Trophoblast cell (in vitro differentiated cells and primary cell): Measurements from ENCODE around the gene BMP2K.

Experiments
- DNase-seq, 2 donors: peaks; one replicate each; pipeline ENCODE4 v3.0.0-alpha.2; 2016
- H2AFZ ChIP-seq: 2 replicates; pipeline ENCODE4 v1.6.1; 2013; ENCODE audit warnings: low read length, moderate library complexity, mild to moderate bottlenecking; ENCODE audit not compliant: insufficient read depth, poor library complexity
- H2AK5ac ChIP-seq: 2 replicates; pipeline ENCODE4 v1.6.1; 2013; ENCODE audit warnings: mild to moderate bottlenecking, low read length
- H2BK120ac ChIP-seq: 2 replicates; pipeline ENCODE4 v1.6.1; 2013; ENCODE audit warnings: low read length, mild to moderate bottlenecking, moderate library complexity; ENCODE audit not compliant: insufficient read depth, poor library complexity
- H2BK12ac ChIP-seq: 2 replicates; pipeline ENCODE4 v1.6.1; 2013; ENCODE audit warnings: mild to moderate bottlenecking, low read length, moderate library complexity
- H2BK5ac ChIP-seq: 2 replicates; pipeline ENCODE4 v1.6.1; 2013; ENCODE audit warnings: low read length, low read depth, moderate library complexity, mild to moderate bottlenecking; ENCODE audit not compliant: poor library complexity
- H3K14ac ChIP-seq: 2 replicates; pipeline ENCODE4 v1.6.1; 2013; ENCODE audit warnings: mild to moderate bottlenecking, low read length
- H3K18ac ChIP-seq: 2 replicates; pipeline ENCODE4 v1.6.1; 2013; ENCODE audit warnings: mild to moderate bottlenecking, low read length
- H3K23ac ChIP-seq: 2 replicates; pipeline ENCODE4 v1.6.1; 2013; ENCODE audit warnings: low read length
- H3K27ac ChIP-seq: 2 replicates; pipeline ENCODE4 v1.5.1; 2013; ENCODE audit warnings: low read depth, mild to moderate bottlenecking, inconsistent platforms, low read length, moderate library complexity
- H3K27me3 ChIP-seq: 2 replicates; pipeline ENCODE4 v1.6.1; 2013; ENCODE audit warnings: inconsistent platforms, mild to moderate bottlenecking, low read length, moderate library complexity; ENCODE audit not compliant: insufficient read depth
- H3K36me3 ChIP-seq, 2 experiments: 1 replicate in 1 of 2; 2 replicates in 1 of 2; pipeline ENCODE4 v1.6.1; 2013; ENCODE audit warnings: low read length in 2 of 2, mild to moderate bottlenecking in 2 of 2, moderate library complexity in 1 of 2; ENCODE audit not compliant: insufficient read depth in 2 of 2, control insufficient read depth in 1 of 2
- H3K4ac ChIP-seq: 2 replicates; pipeline ENCODE4 v1.6.1; 2013; ENCODE audit warnings: low read depth, mild to moderate bottlenecking, low read length, moderate library complexity
- H3K4me1 ChIP-seq, 2 experiments: 1 replicate in 1 of 2; 2 replicates in 1 of 2; pipeline ENCODE4 v1.6.1; 2013; ENCODE audit warnings: low read length in 2 of 2, mild to moderate bottlenecking in 2 of 2, moderate library complexity in 1 of 2; ENCODE audit not compliant: insufficient read depth in 2 of 2, control insufficient read depth in 1 of 2
- H3K4me2 ChIP-seq: 2 replicates; pipeline ENCODE4 v1.6.1; 2013; ENCODE audit warnings: inconsistent platforms, mild to moderate bottlenecking, low read length, moderate library complexity
- H3K4me3 ChIP-seq: 2 replicates; pipeline ENCODE4 v1.5.1; 2013; ENCODE audit warnings: mild to moderate bottlenecking, low read depth, low read length, inconsistent platforms
- H3K79me1 ChIP-seq: one replicate; pipeline ENCODE4 v1.6.1; 2013; ENCODE audit warnings: low read length
- H3K79me2 ChIP-seq: 2 replicates; pipeline ENCODE4 v1.6.1; 2013; ENCODE audit warnings: low read length, mild to moderate bottlenecking; ENCODE audit not compliant: control insufficient read depth, insufficient read depth, poor library complexity
- H3K9ac ChIP-seq: 2 replicates; pipeline ENCODE4 v1.6.1; 2013; ENCODE audit warnings: mild to moderate bottlenecking, low read length
- H3K9me3 ChIP-seq: 2 replicates; pipeline ENCODE4 v1.6.1; 2013; ENCODE audit warnings: low read depth, mild to moderate bottlenecking, control low read depth, inconsistent platforms, low read length; ENCODE audit not compliant: insufficient read depth
- H4K12ac ChIP-seq: 2 replicates; pipeline ENCODE4 v1.6.1; 2013; ENCODE audit warnings: low read depth, mild to moderate bottlenecking, low read length, moderate library complexity
- H4K8ac ChIP-seq: 2 replicates; pipeline ENCODE4 v1.6.1; 2013; ENCODE audit warnings: low read depth, mild to moderate bottlenecking, low read length, moderate library complexity
- H4K91ac ChIP-seq: one replicate; pipeline ENCODE4 v1.6.1; 2013; ENCODE audit warnings: low read depth, mild to moderate bottlenecking, low read length, moderate library complexity
- WGBS: extraction: QIAGEN DNeasy Blood & Tissue Kit; methylation state at CpG from one replicate; pipeline ENCODE4 v1.1.7; 2013; ENCODE audit warnings: missing lambda C conversion rate; ENCODE audit not compliant: insufficient read length, insufficient coverage; ENCODE audit errors: extremely low coverage; 5-methylcytosine and 5-hydroxymethylcytosine counted together

BMP2K gene

DNA sequence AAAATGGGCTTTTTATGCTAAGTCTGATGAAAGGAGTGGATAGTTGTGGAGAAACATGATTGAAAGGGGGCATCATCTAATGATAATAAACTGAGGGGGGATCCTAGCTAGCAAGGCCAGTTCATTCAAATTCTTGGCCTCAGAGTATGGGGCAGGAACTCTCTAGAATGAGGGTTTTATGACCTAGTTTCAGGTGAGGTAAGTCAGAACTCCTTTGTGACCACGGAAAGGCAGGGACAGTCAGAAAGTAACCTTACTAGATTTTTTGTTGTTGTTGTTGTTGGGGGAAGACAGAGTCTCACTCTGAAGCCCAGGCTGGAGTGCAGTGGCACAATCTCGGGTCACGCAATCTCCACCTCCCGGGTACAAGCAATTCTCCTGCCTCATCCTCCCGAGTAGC, 164.6 kb downstream of the BMP2K start:
- no peak overlapping the region for H3K23ac ChIP-seq
- no peak overlapping the region for H3K18ac ChIP-seq
- DNase-seq: no peak
- no peak overlapping the region for H4K8ac ChIP-seq
- WGBS: no CpG with 5 or more reads among the region's 5 CpGs
- H3K9ac ChIP-seq: no peak overlapping the region
- H3K4me1 ChIP-seq: peaks cover 4 to 9% of the 10 kb centered on the region in 2 experiments
- no peak overlapping the region for H2AK5ac ChIP-seq
- H3K27me3 ChIP-seq: no peaks in the 10 kb centered on the region
- no peak overlapping the region for H3K4me2 ChIP-seq
- no peak overlapping the region for H3K27ac ChIP-seq
- H3K14ac ChIP-seq: no peak overlapping the region
- H2BK5ac ChIP-seq: no peak overlapping the region
- H3K79me2 ChIP-seq: peaks cover 5% of the 10 kb centered on the region
- no peak overlapping the region for H2BK12ac ChIP-seq
- peaks cover 5% of the 10 kb centered on the region for H3K79me1 ChIP-seq
- H4K91ac ChIP-seq: no peak overlapping the region
- no peaks in the 10 kb centered on the region for H3K36me3 ChIP-seq
- H3K9me3 ChIP-seq: no peaks in the 10 kb centered on the region
- no peak overlapping the region for H3K4ac ChIP-seq
- H4K12ac ChIP-seq: no peak overlapping the region
- no peak overlapping the region for H3K4me3 ChIP-seq
- no peak overlapping the region for H2AFZ ChIP-seq
- no peak overlapping the region for H2BK120ac ChIP-seq

DNA sequence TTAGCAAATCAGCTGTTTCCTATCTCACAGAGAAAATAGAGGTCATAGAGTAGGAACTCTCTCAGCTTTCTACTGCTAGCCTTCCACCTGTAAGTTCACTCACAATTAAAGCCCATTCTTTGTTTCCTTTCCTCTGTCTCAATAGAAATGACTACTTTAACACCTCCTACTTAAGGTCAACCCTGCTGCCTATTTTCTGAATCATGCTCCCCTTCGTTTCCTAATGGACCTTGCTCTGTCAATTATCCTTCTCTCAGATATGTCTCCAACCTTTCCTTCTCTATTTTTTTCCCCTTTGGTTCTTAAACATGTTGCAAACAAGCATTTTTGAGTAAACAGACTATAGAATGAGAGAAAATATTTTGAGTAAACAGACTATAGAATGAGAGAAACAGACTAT, 168.2 kb downstream of the BMP2K start:
- no peak overlapping the region for H2AK5ac ChIP-seq
- no peak overlapping the region for H2BK12ac ChIP-seq
- H3K4ac ChIP-seq: no peak overlapping the region
- no peaks in the 10 kb centered on the region for H3K36me3 ChIP-seq
- H3K4me2 ChIP-seq: no peak overlapping the region
- H3K23ac ChIP-seq: no peak overlapping the region
- H3K9me3 ChIP-seq: no peaks in the 10 kb centered on the region
- H3K4me1 ChIP-seq: no peaks in the 10 kb centered on the region
- H4K91ac ChIP-seq: no peak overlapping the region
- H4K12ac ChIP-seq: no peak overlapping the region
- H3K27me3 ChIP-seq: no peaks in the 10 kb centered on the region
- no peak overlapping the region for H4K8ac ChIP-seq
- H3K4me3 ChIP-seq: no peak overlapping the region
- H2BK5ac ChIP-seq: no peak overlapping the region
- no CpG with 5 or more reads among the region's 1 CpG for WGBS
- no peak overlapping the region for H3K18ac ChIP-seq
- no peak overlapping the region for H3K9ac ChIP-seq
- no peak overlapping the region for H3K14ac ChIP-seq
- H2BK120ac ChIP-seq: no peak overlapping the region
- H3K27ac ChIP-seq: no peak overlapping the region
- no peak for DNase-seq
- H2AFZ ChIP-seq: no peak overlapping the region
- no peaks in the 10 kb centered on the region for H3K79me1 ChIP-seq
- H3K79me2 ChIP-seq: no peaks in the 10 kb centered on the region

DNA sequence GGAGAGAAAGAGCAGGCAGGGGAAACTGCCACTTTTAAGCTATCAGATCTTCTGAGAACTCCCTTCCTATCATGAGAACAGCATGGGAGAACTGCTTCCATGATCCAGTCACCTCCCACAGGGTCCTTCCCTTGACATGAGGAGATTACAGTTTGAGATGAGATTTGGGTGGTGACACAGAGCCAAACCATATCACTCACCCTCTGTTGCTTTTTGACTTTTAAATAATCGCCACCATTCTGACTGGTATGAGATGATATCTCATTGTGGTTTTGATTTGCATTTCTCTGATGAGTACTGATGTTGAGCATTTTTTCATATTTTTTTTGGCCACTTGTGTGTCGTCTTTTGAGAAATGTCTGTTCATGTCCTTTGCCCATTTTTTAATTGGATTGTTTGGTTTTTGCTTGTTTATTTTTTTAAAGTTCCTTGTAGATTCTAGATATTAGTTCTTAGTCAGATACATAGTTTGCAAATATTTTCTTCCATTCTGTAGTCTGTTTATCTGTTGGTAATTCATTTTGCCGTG, 169.6 kb downstream of the BMP2K start:
- no peak overlapping the region for H2BK12ac ChIP-seq
- H2AK5ac ChIP-seq: no peak overlapping the region
- DNase-seq: peak in 1 of 2 donors; percentile 12
- H3K18ac ChIP-seq: no peak overlapping the region
- H4K8ac ChIP-seq: no peak overlapping the region
- no peaks in the 10 kb centered on the region for H3K9me3 ChIP-seq
- H4K12ac ChIP-seq: no peak overlapping the region
- H3K79me2 ChIP-seq: no peaks in the 10 kb centered on the region
- no peak overlapping the region for H2BK5ac ChIP-seq
- H3K79me1 ChIP-seq: no peaks in the 10 kb centered on the region
- no peak overlapping the region for H3K9ac ChIP-seq
- no peak overlapping the region for H2BK120ac ChIP-seq
- H3K4me3 ChIP-seq: no peak overlapping the region
- no peaks in the 10 kb centered on the region for H3K27me3 ChIP-seq
- no CpG with 5 or more reads among the region's 3 CpGs for WGBS
- no peak overlapping the region for H3K27ac ChIP-seq
- H4K91ac ChIP-seq: no peak overlapping the region
- no peak overlapping the region for H2AFZ ChIP-seq
- no peak overlapping the region for H3K23ac ChIP-seq
- H3K14ac ChIP-seq: no peak overlapping the region
- H3K36me3 ChIP-seq: no peaks in the 10 kb centered on the region
- no peaks in the 10 kb centered on the region for H3K4me1 ChIP-seq
- no peak overlapping the region for H3K4me2 ChIP-seq
- no peak overlapping the region for H3K4ac ChIP-seq

DNA sequence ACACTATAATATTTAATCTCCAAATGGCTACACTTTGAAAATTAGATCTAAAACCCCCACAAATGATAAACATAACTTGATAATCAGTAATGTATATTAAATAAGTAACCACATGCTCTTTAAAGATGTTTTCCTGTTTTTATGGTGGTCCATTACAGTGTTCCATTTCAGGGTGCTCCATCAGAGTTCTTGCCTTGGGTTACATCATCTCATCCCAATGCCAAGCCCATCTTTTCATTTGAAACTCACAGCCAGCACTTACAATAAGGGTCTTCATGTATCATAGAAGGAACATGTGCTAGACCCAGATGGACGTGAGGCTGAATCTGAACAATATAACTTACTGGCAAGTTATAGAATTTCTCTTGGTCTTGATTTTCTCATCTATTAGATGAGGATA, 173.6 kb downstream of the BMP2K start:
- no peak for DNase-seq
- H3K9me3 ChIP-seq: no peaks in the 10 kb centered on the region
- no peak overlapping the region for H3K27ac ChIP-seq
- H3K4me2 ChIP-seq: no peak overlapping the region
- WGBS: no CpG with 5 or more reads among the region's 1 CpG
- H4K91ac ChIP-seq: no peak overlapping the region
- no peaks in the 10 kb centered on the region for H3K4me1 ChIP-seq
- H4K8ac ChIP-seq: no peak overlapping the region
- H2BK12ac ChIP-seq: no peak overlapping the region
- H3K23ac ChIP-seq: no peak overlapping the region
- no peak overlapping the region for H3K4ac ChIP-seq
- no peak overlapping the region for H3K18ac ChIP-seq
- H3K79me1 ChIP-seq: no peaks in the 10 kb centered on the region
- no peak overlapping the region for H2AK5ac ChIP-seq
- H2BK5ac ChIP-seq: no peak overlapping the region
- no peak overlapping the region for H3K14ac ChIP-seq
- no peak overlapping the region for H3K4me3 ChIP-seq
- H3K36me3 ChIP-seq: no peaks in the 10 kb centered on the region
- H3K9ac ChIP-seq: no peak overlapping the region
- H3K79me2 ChIP-seq: no peaks in the 10 kb centered on the region
- no peak overlapping the region for H2AFZ ChIP-seq
- no peaks in the 10 kb centered on the region for H3K27me3 ChIP-seq
- H2BK120ac ChIP-seq: no peak overlapping the region
- H4K12ac ChIP-seq: no peak overlapping the region
